GM19239 (cell line): Measurements from ENCODE around the gene RNF44.

Experiments used
- DNase-seq: peaks from one replicate; pipeline ENCODE4 v3.0.0; 2011; ENCODE audit warnings: low spot score; ENCODE audit not compliant: insufficient read length
- FAIRE-seq: peaks from 2 replicates; lab custom pipeline; 2011; peaks lifted over from hg19 to GRCh38; lab: Jason Lieb, UNC

RNF44 gene

GRCh38 chr5:176536902-176537553, at the start of gene RNF44:
Gene RNF44 (minus strand): TSS chr5:176537402. CDS start chr5:176532472, 4,930 bp downstream.
- peak; percentile 78 for FAIRE-seq

GRCh38 chr5:176583076-176583475, 45.9 kb upstream of the RNF44 start:
- FAIRE-seq (no peak), DNase-seq (no peak)

More at GRCh38 chr5:176536902-176537553, at the start of gene RNF44:
- DNase-seq: peak; percentile 71

GRCh38 chr5:176581361-176581760, 44.2 kb upstream of the RNF44 start:
- no peak for FAIRE-seq

GRCh38 chr5:176579323-176579722, 42.1 kb upstream of the RNF44 start:
- DNase-seq: no peak
- FAIRE-seq: no peak

More at GRCh38 chr5:176581361-176581760, 44.2 kb upstream of the RNF44 start:
- no peak for DNase-seq

DNA sequence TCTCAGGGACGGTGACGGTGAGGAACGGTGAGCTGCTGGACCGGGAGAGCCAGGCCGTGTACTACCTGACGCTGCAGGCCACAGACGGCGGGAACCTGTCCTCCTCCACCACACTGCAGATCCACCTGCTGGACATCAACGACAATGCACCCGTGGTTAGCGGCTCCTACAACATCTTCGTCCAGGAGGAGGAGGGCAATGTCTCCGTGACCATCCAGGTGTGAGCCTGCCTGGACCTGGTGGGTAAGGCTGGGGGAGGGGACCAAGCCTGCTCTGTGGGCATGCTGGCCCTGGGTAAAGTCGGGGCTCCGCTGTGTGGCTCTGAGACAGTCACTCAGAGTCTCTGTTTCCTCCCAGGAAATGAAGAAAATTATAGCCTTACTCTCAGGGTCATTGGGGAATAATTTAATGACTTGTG, 41.2 kb upstream of the RNF44 start:
- FAIRE-seq (no peak), DNase-seq (no peak)

- FAIRE-seq: no peak
These were observed 40.3 kb upstream of the RNF44 start for GRCh38 chr5:176577312-176578176.

GRCh38 chr5:176575488-176576422, 38.6 kb upstream of the RNF44 start:
- DNase-seq (no peak), FAIRE-seq (no peak)

More at GRCh38 chr5:176577312-176578176, 40.3 kb upstream of the RNF44 start:
- no peak for DNase-seq

DNA sequence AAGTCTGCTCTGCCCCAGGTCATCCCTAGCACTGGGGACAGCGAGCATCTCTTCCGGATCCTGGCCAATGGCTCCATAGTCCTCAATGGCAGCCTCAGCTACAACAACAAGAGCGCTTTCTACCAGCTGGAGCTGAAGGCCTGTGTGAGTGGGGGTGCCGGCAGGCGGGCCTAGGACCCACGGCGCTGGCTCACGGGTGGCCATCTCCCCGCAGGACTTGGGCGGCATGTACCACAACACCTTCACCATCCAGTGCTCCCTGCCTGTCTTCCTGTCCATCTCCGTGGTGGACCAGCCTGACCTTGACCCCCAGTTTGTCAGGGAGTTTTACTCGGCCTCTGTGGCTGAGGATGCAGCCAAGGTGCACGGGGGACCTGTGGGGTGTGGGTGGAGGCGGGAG, 37.9 kb upstream of the RNF44 start:
- FAIRE-seq (no peak), DNase-seq (no peak)

GRCh38 chr5:176574297-176574591, 37.0 kb upstream of the RNF44 start:
- DNase-seq (no peak), FAIRE-seq (no peak)

DNA sequence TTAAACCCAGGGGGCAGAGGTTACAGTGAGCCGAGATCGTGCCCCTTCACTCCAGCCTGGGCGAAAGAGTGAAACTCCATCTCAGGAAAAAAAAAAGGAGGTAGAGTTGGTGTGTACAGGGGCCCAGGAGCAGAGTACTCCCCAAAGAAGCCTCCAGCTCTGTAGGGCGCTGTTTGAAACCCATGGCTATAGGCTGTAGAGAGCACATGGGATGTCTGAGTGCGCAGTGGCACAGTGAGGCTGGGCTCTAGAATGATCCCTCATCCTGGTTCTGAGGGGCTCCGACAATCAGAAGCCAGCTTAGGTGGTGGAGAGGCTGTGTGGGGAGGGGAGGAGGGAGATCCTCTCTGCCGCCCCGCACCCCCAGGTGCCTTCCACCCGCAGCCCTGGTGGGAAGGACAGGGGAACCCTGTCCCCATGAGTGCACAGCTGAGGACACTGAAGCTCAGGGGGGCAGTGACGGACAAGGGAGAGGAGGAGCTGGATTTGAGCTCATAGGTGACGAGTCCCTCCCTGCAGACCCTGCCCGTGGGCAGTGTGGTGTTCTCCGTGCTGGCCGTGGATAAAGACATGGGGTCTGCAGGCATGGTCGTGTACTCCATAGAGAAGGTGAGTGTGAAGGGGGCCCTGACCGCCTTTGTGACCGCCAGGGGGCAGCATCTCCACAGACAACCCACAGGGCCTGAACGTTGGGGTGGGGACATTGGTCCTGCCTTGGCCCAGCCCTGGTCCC, 36.5 kb upstream of the RNF44 start:
- FAIRE-seq (peak; percentile 74), DNase-seq (peak; percentile 90)

DNA sequence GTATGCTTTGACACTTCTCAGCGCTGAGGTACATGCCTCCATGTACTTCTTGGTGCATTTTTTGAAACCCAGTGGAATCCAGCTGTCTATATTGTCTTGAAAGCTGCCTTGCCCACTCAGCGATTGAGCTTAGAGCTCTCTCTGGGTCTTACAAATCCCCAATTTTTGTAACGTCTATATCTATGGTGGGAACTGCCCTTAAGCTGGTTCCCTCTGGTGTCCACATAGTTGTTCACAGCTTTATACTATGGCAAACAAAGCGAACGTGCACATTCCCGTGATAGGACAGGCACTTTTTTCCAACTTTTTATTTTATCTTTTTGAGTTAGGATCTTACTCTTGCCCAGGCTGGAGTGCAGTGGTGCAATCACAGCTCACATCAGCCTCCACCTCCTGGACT, 32.8 kb upstream of the RNF44 start:
- no peak for FAIRE-seq

GRCh38 chr5:176568657-176569056, 31.5 kb upstream of the RNF44 start:
- DNase-seq (no peak), FAIRE-seq (no peak)

More for the DNA sequence above, 32.8 kb upstream of the RNF44 start:
- DNase-seq: no peak

- DNase-seq (no peak), FAIRE-seq (no peak)
These were observed 28.6 kb upstream of the RNF44 start for GRCh38 chr5:176565760-176566288.

GRCh38 chr5:176564002-176564401, 26.8 kb upstream of the RNF44 start:
- DNase-seq: no peak
- no peak for FAIRE-seq

DNA sequence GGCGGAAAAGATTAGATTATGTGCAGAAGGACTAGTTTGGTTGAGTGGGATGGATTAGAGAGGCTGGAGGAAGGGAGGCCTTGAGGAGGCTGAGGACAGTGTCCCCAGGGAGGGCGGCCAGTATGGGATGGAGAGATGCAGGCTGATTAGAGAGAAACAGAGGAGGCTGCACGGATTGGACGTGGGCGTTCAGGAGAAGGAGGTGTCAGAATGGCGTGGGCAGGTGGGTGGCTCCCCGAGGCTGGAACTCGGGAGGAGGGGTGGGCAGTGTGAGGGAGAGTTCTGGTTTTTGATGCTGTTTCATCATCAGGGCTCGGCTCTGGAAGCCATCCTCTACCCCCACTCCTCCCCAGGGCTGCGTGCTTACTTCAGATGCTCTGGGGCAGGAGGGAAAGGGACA, 25.0 kb upstream of the RNF44 start:
- no peak for DNase-seq
- FAIRE-seq: no peak

DNA sequence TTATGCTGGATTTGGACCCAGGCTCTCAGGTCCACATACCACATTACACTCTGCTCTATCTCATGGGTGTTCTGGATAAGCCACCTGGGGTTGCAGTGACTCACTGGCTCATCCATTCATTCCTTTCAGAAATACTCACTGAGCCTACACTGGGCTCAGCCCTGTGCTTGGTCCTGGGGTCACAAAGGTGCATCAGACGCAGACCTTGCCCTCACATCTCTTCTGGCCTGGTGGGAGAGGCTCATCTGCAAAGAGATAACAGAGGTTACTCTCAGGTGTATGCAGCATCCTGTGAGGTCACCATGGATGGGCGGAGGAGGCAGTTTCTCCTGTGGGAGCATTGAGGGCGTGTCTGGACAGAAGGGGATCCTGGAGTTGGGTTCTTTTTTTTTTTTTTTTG, 24.1 kb upstream of the RNF44 start:
- FAIRE-seq (no peak), DNase-seq (no peak)

DNA sequence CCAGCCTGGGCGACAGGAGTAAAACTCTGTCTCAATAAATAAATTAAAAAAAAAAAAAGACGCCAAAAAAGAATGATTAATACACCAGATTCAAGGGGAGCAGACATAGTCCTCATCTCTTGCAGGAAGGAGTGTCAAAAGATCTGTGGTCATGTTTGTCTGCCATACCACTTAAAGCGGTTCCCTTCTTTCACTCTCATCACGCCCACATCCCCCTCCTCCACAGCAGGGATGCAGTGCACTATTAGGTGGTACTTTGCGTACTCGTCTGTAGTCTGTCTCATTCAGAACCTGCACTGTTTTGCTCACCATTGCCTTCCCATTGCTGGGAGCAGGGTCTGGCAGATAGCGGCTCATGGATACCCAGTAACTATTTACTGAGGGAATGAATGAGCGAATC, 23.2 kb upstream of the RNF44 start:
- no peak for FAIRE-seq
- DNase-seq: no peak

- DNase-seq: no peak
These were observed 22.5 kb upstream of the RNF44 start for GRCh38 chr5:176559683-176560082.

GRCh38 chr5:176557846-176558245, 20.6 kb upstream of the RNF44 start:
- FAIRE-seq (no peak), DNase-seq (no peak)

More at GRCh38 chr5:176559683-176560082, 22.5 kb upstream of the RNF44 start:
- FAIRE-seq: no peak
